GM23338 (cell line): ENCODE data around the gene TENM3.

Experiments
- CREB1 ChIP-seq: fragments of 250-450 bp; sonication (Bioruptor Pico); IDR thresholded peaks from 2 replicates; pipeline ENCODE4 v1.5.0; 2020; ENCODE audit warnings: low read depth, mild to moderate bottlenecking, moderate library complexity
- CTCF ChIP-seq, 2 experiments: fragments of 200-600 bp in 1 of 2; sonication (generic) in 1 of 2; conservative IDR thresholded peaks; 2 replicates each; pipeline versions ENCODE4 v1.5.1 to v1.6.1; 2016 to 2017; ENCODE audit warnings: antibody characterized with exemption in 2 of 2, low read depth in 2 of 2, mild to moderate bottlenecking in 2 of 2, moderate library complexity in 1 of 2
- EZH2 ChIP-seq: fragments of 200-600 bp; sonication (generic); IDR thresholded peaks from one replicate; pipeline ENCODE4 v1.8.0; 2017; ENCODE audit warnings: antibody characterized with exemption, mild to moderate bottlenecking, low read depth; ENCODE audit not compliant: unreplicated experiment
- EZH2phosphoT487 ChIP-seq: fragments of 200-600 bp; sonication (generic); IDR thresholded peaks from one replicate; pipeline ENCODE4 v1.8.1; 2018; ENCODE audit warnings: antibody characterized with exemption; ENCODE audit not compliant: unreplicated experiment
- JUNB ChIP-seq: IDR thresholded peaks from one replicate; pipeline ENCODE4 v1.6.1; 2016; ENCODE audit warnings: antibody characterized with exemption; ENCODE audit not compliant: unreplicated experiment
- NANOG ChIP-seq: IDR thresholded peaks from 2 replicates; pipeline ENCODE4 v1.6.1; 2016; ENCODE audit warnings: antibody characterized with exemption, borderline replicate concordance
- POLR2AphosphoS5 ChIP-seq: IDR thresholded peaks from 2 replicates; pipeline ENCODE4 v1.6.1; 2016; ENCODE audit warnings: antibody characterized with exemption, low read depth
- REST ChIP-seq: IDR thresholded peaks from one replicate; pipeline ENCODE4 v1.6.1; 2018; ENCODE audit warnings: antibody characterized with exemption; ENCODE audit not compliant: unreplicated experiment
- STAT1 ChIP-seq: IDR thresholded peaks from one replicate; pipeline ENCODE4 v1.6.1; 2016; ENCODE audit warnings: antibody characterized with exemption; ENCODE audit not compliant: unreplicated experiment
- ZNF114 ChIP-seq: fragments of 250-450 bp; sonication (Bioruptor Pico); IDR thresholded peaks from 2 replicates; pipeline ENCODE4 v1.5.0; 2020; ENCODE audit warnings: mild to moderate bottlenecking, moderate library complexity

- no peak for TF ChIP-seq REST
- TF ChIP-seq EZH2phosphoT487, result no peak
- no peak for TF ChIP-seq CTCF (conservative IDR thresholded peaks at IDR 0.05; ENCODE audit: low read depth in 2 of 2)
- TF ChIP-seq EZH2, result no peak
- no peak for TF ChIP-seq POLR2AphosphoS5
- no peak for TF ChIP-seq JUNB
- no peak for TF ChIP-seq ZNF114 (CRISPR knock-in tag)
- no peak for TF ChIP-seq STAT1
- TF ChIP-seq CREB1 (CRISPR knock-in tag), result no peak
- TF ChIP-seq NANOG, result no peak
Measured at GRCh38 chr4:182608525-182608924, 365.3 kb downstream of the TENM3 start.
